ENCODE data around the gene INTS6.
A peak's percentile ranks its signal among the peaks of the same experiment; 100 is the strongest.

The INTS6 gene

GRCh38 chr13:51457086-51457815, 4.4 kb upstream of the INTS6 start:
- DNase-seq (ENCODE audit: low read depth): no peak
- H3K4me3 ChIP-seq (ENCODE audit: low read depth, low read length): no peak overlapping the region

GRCh38 chr13:51456510-51456909, 3.7 kb upstream of the INTS6 start:
- H3K4me3 ChIP-seq (ENCODE audit: low read depth, low read length): no peak overlapping the region
- no peak for DNase-seq (ENCODE audit: low read depth)

- no peak overlapping the region for H3K4me3 ChIP-seq (ENCODE audit: low read depth, low read length)
- DNase-seq (ENCODE audit: low read depth): no peak
Observed at GRCh38 chr13:51455532-51455931, 2.7 kb upstream of the INTS6 start.

- DNase-seq (ENCODE audit: low read depth): no peak
- H3K4me3 ChIP-seq (ENCODE audit: low read depth, low read length): peak overlapping the region; percentile 62
Observed at GRCh38 chr13:51453959-51454703, 1.3 kb upstream of the INTS6 start.

- no peak for DNase-seq (ENCODE audit: low read depth)
- peak overlapping the region; percentile 62 for H3K4me3 ChIP-seq (ENCODE audit: low read depth, low read length)
Observed at GRCh38 chr13:51453207-51453958, 547 bp upstream of the INTS6 start.

- no peak for DNase-seq (ENCODE audit: low read depth)
- H3K4me3 ChIP-seq (ENCODE audit: low read depth, low read length): peak overlapping the region; percentile 86
Observed at GRCh38 chr13:51451467-51452360, 1.1 kb downstream of the INTS6 start.

- H3K4me3 ChIP-seq (ENCODE audit: low read depth, low read length): peak overlapping the region; percentile 86
- no peak for DNase-seq (ENCODE audit: low read depth)
Observed at GRCh38 chr13:51451134-51451466, 1.7 kb downstream of the INTS6 start.

GRCh38 chr13:51449018-51449417, 3.8 kb downstream of the INTS6 start:
- no peak overlapping the region for H3K4me3 ChIP-seq (ENCODE audit: low read depth, low read length)
- no peak for DNase-seq (ENCODE audit: low read depth)

- H3K4me3 ChIP-seq (ENCODE audit: low read depth, low read length): no peak overlapping the region
- DNase-seq (ENCODE audit: low read depth): no peak
Observed at GRCh38 chr13:51444922-51445321, 7.9 kb downstream of the INTS6 start.

GRCh38 chr13:51440381-51440780, 12.5 kb downstream of the INTS6 start:
- no peak for DNase-seq (ENCODE audit: low read depth)
- H3K4me3 ChIP-seq (ENCODE audit: low read depth, low read length): no peak overlapping the region

GRCh38 chr13:51437550-51438127, 15.2 kb downstream of the INTS6 start:
- no peak overlapping the region for H3K4me3 ChIP-seq (ENCODE audit: low read depth, low read length)
- no peak for DNase-seq (ENCODE audit: low read depth)

GRCh38 chr13:51435002-51435578, 17.7 kb downstream of the INTS6 start:
- no peak overlapping the region for H3K4me3 ChIP-seq (ENCODE audit: low read depth, low read length)
- no peak for DNase-seq (ENCODE audit: low read depth)

GRCh38 chr13:51432576-51432975, 20.3 kb downstream of the INTS6 start:
- DNase-seq (ENCODE audit: low read depth): no peak
- no peak overlapping the region for H3K4me3 ChIP-seq (ENCODE audit: low read depth, low read length)

GRCh38 chr13:51426982-51427381, 25.9 kb downstream of the INTS6 start:
- no peak overlapping the region for H3K4me3 ChIP-seq (ENCODE audit: low read depth, low read length)

GRCh38 chr13:51425410-51426042, 27.3 kb downstream of the INTS6 start:
- peak; percentile 16 for DNase-seq (ENCODE audit: low read depth)

More at GRCh38 chr13:51426982-51427381, 25.9 kb downstream of the INTS6 start:
- no peak for DNase-seq (ENCODE audit: low read depth)

GRCh38 chr13:51423766-51424165, 29.1 kb downstream of the INTS6 start:
- no peak for DNase-seq (ENCODE audit: low read depth)
- H3K4me3 ChIP-seq (ENCODE audit: low read depth, low read length): no peak overlapping the region

More at GRCh38 chr13:51425410-51426042, 27.3 kb downstream of the INTS6 start:
- H3K4me3 ChIP-seq (ENCODE audit: low read depth, low read length): no peak overlapping the region

- H3K4me3 ChIP-seq (ENCODE audit: low read depth, low read length): no peak overlapping the region
- DNase-seq (ENCODE audit: low read depth): no peak
Observed at GRCh38 chr13:51422484-51422883, 30.4 kb downstream of the INTS6 start.
